ENCODE results near the gene SLCO4A1. TPM values are rescaled to one million over a fixed set of nuclear protein-coding genes. Genes with fewer than 3 reads are reported as not detected.

The SLCO4A1 gene
- total and polyA plus RNA-seq, 2 of the 4 experiments (the other 2 are of a cell fraction) = 0.72 to 1.1 TPM

DNA sequence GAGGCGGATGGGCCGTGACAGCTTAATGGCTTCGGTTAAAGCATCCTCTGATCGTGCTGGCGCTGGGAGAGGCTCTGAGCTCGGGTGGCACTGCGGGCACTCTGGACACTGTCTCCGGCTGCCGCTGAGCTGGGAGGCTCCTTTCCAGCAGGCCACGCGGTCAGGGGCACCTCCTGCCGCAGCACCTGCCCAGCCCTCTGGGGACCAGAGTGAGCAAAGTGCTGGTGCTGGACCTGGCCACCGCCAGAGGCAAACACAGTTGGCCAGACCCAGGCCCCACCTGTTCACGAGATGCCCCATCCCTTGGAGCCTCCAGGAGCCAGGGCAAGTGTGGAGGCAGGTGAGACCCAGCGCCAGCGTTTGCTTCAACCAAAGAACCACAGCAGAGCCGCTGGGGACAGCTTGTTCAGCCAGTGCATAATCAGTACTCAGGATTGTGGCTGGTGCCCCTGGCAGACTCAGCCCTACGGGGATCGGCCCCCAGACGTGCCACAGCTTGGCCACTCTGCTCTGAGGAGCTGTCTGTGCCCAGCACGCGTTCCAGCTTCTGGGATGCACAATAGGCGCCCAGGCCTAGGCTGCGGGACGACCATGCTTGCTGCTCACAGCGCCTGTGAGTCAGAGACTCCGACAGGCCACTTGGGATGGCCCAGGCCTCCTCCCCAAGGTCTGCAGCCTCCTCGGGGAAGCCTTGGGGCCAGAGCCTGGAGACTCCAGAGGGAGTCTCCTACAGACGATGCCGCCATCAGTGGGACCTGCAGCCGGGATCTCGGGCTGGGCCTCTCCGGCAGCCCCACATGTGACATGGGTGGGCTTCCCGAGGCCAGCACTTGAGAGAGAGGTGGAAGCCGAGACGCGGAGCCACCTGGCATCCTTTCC is 38.2 kb upstream of the SLCO4A1 start:
- in situ Hi-C loops (cut with MboI; ENCODE audit: low sequenced_read_pairs) = loop anchor here (25.0 kb wide), 1 partner anchor 317 kb away; no protein-coding TSS in a partner anchor
- dilution Hi-C loops (cut with HindIII; ENCODE audit: low sequenced_read_pairs, unreplicated experiment) = no loop called here
- Histone ChIP-seq H3K9me1 (ENCODE audit: insufficient read depth, low read length) (no peaks in the 10 kb centered on the region), H2BK15ac (ENCODE audit: low read depth, low read length) (no peak overlapping the region), H2AK5ac (ENCODE audit: low read depth, low read length) (no peak overlapping the region), H3K56ac (ENCODE audit: extremely low read depth, insufficient read depth, low read length) (no peak overlapping the region), H3K4ac (ENCODE audit: low read depth, low read length) (no peak overlapping the region), H3K36me3 (ENCODE audit: control insufficient read depth, insufficient read depth, low read length) (no peaks in the 10 kb centered on the region), H2AFZ (replicated peaks; ENCODE audit: low read length, poor library complexity) (no peak overlapping the region), H2AK9ac (replicated peaks; ENCODE audit: low read depth, low read length, poor library complexity) (no peak overlapping the region), H4K91ac (ENCODE audit: insufficient read depth, low read depth, low read length) (no peak overlapping the region), H3K27me3 (ENCODE audit: control insufficient read depth, insufficient read depth, low read length) (peaks cover 48% of the 10 kb centered on the region), H3K18ac (ENCODE audit: low read depth, low read length) (no peak overlapping the region), H2BK120ac (ENCODE audit: low read depth, low read length) (no peak overlapping the region), H3K4me2 (ENCODE audit: low read depth, low read length) (no peak overlapping the region), H3K79me1 (ENCODE audit: low read depth in 1 of 2, low read length in 2 of 2) (no peaks in the 10 kb centered on the region), H2BK20ac (ENCODE audit: low read depth, low read length) (no peak overlapping the region), H3K9me3 (ENCODE audit: control insufficient read depth, insufficient read depth, low read length) (no peaks in the 10 kb centered on the region), H3K14ac (replicated peaks; ENCODE audit: low read depth, low read length) (no peak overlapping the region), H2BK5ac (ENCODE audit: low read depth, low read length, poor library complexity, severe bottlenecking) (no peak overlapping the region), H4K5ac (ENCODE audit: low read depth, low read length) (no peak overlapping the region), H3K27ac (ENCODE audit: insufficient read depth, low read length) (no peak overlapping the region), H3K4me3 (ENCODE audit: insufficient read depth, low read depth, low read length) (no peak overlapping the region), H4K20me1 (ENCODE audit: insufficient read depth, low read length) (no peaks in the 10 kb centered on the region), H3K23ac (ENCODE audit: low read depth, low read length) (no peak overlapping the region), H4K8ac (ENCODE audit: low read depth in 2 of 2, low read length in 2 of 2) (no peak overlapping the region), H3K4me1 (ENCODE audit: control insufficient read depth, insufficient read depth, low read length) (no peaks in the 10 kb centered on the region), H3K9ac (ENCODE audit: low read depth, low read length) (no peak overlapping the region)
- CTCF ChIA-PET = no interaction called here
- no TSS peak for BruUV-seq (replicated peaks)
- DNase-seq (no peak), ATAC-seq (ENCODE audit: low read depth) (no peak)
- POLR2A ChIA-PET (ENCODE audit: unreplicated experiment) = no interaction called here
- intact Hi-C loops (cut with micrococcal nuclease) = no loop called here
- 74% methylated on average over 21 of the region's 37 CpGs; no CpG with 5 or more reads in 1 of the 2 experiments for WGBS, 2 experiments (ENCODE audit: extremely low coverage in 2 of 2, insufficient read length in 1 of 2)
- TF ChIP-seq CHD1 (IDR thresholded peaks at IDR 0.05; ENCODE audit: low read depth, low read length) (no peak), BHLHE40 (IDR thresholded peaks at IDR 0.05; ENCODE audit: low read depth, low read length) (no peak), RCOR1 (IDR thresholded peaks at IDR 0.05; ENCODE audit: insufficient replicate concordance, low read length) (no peak), MAZ (IDR thresholded peaks at IDR 0.05; ENCODE audit: borderline replicate concordance, low read depth, low read length) (no peak), RAD21 (IDR thresholded peaks at IDR 0.05; ENCODE audit: low read length) (no peak), CEBPB (IDR thresholded peaks at IDR 0.05; ENCODE audit: low read depth, low read length) (no peak), FOS (IDR thresholded peaks at IDR 0.05; ENCODE audit: low read depth, low read length) (no peak), SMC3 (IDR thresholded peaks at IDR 0.05; ENCODE audit: low read depth, low read length) (no peak), NFE2L2 (IDR thresholded peaks at IDR 0.05; ENCODE audit: low read depth, low read length) (no peak), RFX5 (IDR thresholded peaks at IDR 0.05; ENCODE audit: low read depth, low read length) (no peak), MAFK (IDR thresholded peaks at IDR 0.05; ENCODE audit: low read depth, low read length) (no peak)
- TF ChIP-seq, protein P1, sequence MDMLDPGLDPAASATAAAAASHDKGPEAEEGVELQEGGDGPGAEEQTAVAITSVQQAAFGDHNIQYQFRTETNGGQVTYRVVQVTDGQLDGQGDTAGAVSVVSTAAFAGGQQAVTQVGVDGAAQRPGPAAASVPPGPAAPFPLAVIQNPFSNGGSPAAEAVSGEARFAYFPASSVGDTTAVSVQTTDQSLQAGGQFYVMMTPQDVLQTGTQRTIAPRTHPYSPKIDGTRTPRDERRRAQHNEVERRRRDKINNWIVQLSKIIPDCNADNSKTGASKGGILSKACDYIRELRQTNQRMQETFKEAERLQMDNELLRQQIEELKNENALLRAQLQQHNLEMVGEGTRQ (IDR thresholded peaks at IDR 0.05; ENCODE audit: low read depth, low read length) = no peak
- TF ChIP-seq, protein P2, sequence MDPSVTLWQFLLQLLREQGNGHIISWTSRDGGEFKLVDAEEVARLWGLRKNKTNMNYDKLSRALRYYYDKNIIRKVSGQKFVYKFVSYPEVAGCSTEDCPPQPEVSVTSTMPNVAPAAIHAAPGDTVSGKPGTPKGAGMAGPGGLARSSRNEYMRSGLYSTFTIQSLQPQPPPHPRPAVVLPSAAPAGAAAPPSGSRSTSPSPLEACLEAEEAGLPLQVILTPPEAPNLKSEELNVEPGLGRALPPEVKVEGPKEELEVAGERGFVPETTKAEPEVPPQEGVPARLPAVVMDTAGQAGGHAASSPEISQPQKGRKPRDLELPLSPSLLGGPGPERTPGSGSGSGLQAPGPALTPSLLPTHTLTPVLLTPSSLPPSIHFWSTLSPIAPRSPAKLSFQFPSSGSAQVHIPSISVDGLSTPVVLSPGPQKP (IDR thresholded peaks at IDR 0.05; ENCODE audit: borderline replicate concordance, low read depth, low read length) = no peak
- TF ChIP-seq, protein P3, sequence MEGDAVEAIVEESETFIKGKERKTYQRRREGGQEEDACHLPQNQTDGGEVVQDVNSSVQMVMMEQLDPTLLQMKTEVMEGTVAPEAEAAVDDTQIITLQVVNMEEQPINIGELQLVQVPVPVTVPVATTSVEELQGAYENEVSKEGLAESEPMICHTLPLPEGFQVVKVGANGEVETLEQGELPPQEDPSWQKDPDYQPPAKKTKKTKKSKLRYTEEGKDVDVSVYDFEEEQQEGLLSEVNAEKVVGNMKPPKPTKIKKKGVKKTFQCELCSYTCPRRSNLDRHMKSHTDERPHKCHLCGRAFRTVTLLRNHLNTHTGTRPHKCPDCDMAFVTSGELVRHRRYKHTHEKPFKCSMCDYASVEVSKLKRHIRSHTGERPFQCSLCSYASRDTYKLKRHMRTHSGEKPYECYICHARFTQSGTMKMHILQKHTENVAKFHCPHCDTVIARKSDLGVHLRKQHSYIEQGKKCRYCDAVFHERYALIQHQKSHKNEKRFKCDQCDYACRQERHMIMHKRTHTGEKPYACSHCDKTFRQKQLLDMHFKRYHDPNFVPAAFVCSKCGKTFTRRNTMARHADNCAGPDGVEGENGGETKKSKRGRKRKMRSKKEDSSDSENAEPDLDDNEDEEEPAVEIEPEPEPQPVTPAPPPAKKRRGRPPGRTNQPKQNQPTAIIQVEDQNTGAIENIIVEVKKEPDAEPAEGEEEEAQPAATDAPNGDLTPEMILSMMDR (conservative IDR thresholded peaks at IDR 0.05; ENCODE audit: low read depth, low read length) = no peak

All from IMR-90 (cell line).